ENCODE results near the gene ATP1A1. TPM values are rescaled to one million over a fixed set of nuclear protein-coding genes. Genes with fewer than 3 reads are reported as not detected.

The ATP1A1 gene
- total RNA-seq, 1 donor from 2014 or later: 261 TPM

- TF ChIP-seq CTCF (conservative IDR thresholded peaks at IDR 0.05; ENCODE audit: low read depth, low read length): peak; percentile 3
- no peak for DNase-seq (ENCODE audit: low read depth)
- no peak overlapping the region for H3K4me3 ChIP-seq (ENCODE audit: low read depth, low read length)
Measured at GRCh38 chr1:116379674-116380498, 6.8 kb downstream of the ATP1A1 start.

GRCh38 chr1:116380499-116381242 lies 7.6 kb downstream of the ATP1A1 start:
- no peak for DNase-seq (ENCODE audit: low read depth)
- no peak overlapping the region for H3K4me3 ChIP-seq (ENCODE audit: low read depth, low read length)
- no peak for TF ChIP-seq CTCF (conservative IDR thresholded peaks at IDR 0.05; ENCODE audit: low read depth, low read length)

- no peak for DNase-seq (ENCODE audit: low read depth)
- TF ChIP-seq CTCF (conservative IDR thresholded peaks at IDR 0.05; ENCODE audit: low read depth, low read length): no peak
Measured at GRCh38 chr1:116382321-116382720, 9.3 kb downstream of the ATP1A1 start.

GRCh38 chr1:116382857-116383483 lies 9.9 kb downstream of the ATP1A1 start:
- H3K4me3 ChIP-seq (ENCODE audit: low read depth, low read length): no peak overlapping the region

More at GRCh38 chr1:116382321-116382720, 9.3 kb downstream of the ATP1A1 start:
- H3K4me3 ChIP-seq (ENCODE audit: low read depth, low read length): no peak overlapping the region

GRCh38 chr1:116386042-116386441 lies 13.0 kb downstream of the ATP1A1 start:
- DNase-seq (ENCODE audit: low read depth): no peak
- no peak for TF ChIP-seq CTCF (conservative IDR thresholded peaks at IDR 0.05; ENCODE audit: low read depth, low read length)
- no peak overlapping the region for H3K4me3 ChIP-seq (ENCODE audit: low read depth, low read length)

More at GRCh38 chr1:116382857-116383483, 9.9 kb downstream of the ATP1A1 start:
- TF ChIP-seq CTCF (conservative IDR thresholded peaks at IDR 0.05; ENCODE audit: low read depth, low read length): no peak
- DNase-seq (ENCODE audit: low read depth): no peak

GRCh38 chr1:116387551-116387950 lies 14.5 kb downstream of the ATP1A1 start:
- no peak for TF ChIP-seq CTCF (conservative IDR thresholded peaks at IDR 0.05; ENCODE audit: low read depth, low read length)
- no peak for DNase-seq (ENCODE audit: low read depth)
- H3K4me3 ChIP-seq (ENCODE audit: low read depth, low read length): no peak overlapping the region

All from epithelial cell of proximal tubule (primary cell).